GM18505 (cell line): ENCODE data around the gene WDR27.
"Not testable (repeated sequence)": the region's sequence is repeated elsewhere in the genome, so short reads cannot be mapped to it uniquely, and the experiment has no call there.

Experiments
- ATAC-seq: cut with Tn5 transposase; IDR thresholded peaks from one replicate; pipeline ENCODE4 v1.9.1; 2021; ENCODE audit not compliant: unreplicated experiment
- POLR2A ChIP-seq: IDR thresholded peaks from 4 replicates; pipeline ENCODE4 v1.6.1; 2011; ENCODE audit warnings: borderline replicate concordance; ENCODE audit not compliant: insufficient read depth, insufficient read length; ENCODE audit errors: extremely low read depth

The WDR27 gene

GRCh38 chr6:169617562-169617961, 84.3 kb downstream of the WDR27 start:
- TF ChIP-seq POLR2A: no peak
- no peak for ATAC-seq

GRCh38 chr6:169608609-169609008, 93.2 kb downstream of the WDR27 start:
- not testable (repeated sequence) for ATAC-seq

GRCh38 chr6:169604076-169604475, 97.8 kb downstream of the WDR27 start:
- no peak for ATAC-seq
- TF ChIP-seq POLR2A: no peak

GRCh38 chr6:169601129-169601528, 100.7 kb downstream of the WDR27 start:
- ATAC-seq: not testable (repeated sequence)

GRCh38 chr6:169592558-169592957, 109.3 kb downstream of the WDR27 start:
- TF ChIP-seq POLR2A: no peak
- no peak for ATAC-seq

- no peak for TF ChIP-seq POLR2A
- no peak for ATAC-seq
Measured at GRCh38 chr6:169591616-169592015, 110.2 kb downstream of the WDR27 start.

GRCh38 chr6:169590376-169590939, 111.4 kb downstream of the WDR27 start:
- no peak for TF ChIP-seq POLR2A
- no peak for ATAC-seq

- peak; percentile 69 for ATAC-seq
- TF ChIP-seq POLR2A: no peak
Measured at GRCh38 chr6:169589699-169590257, 112.1 kb downstream of the WDR27 start.

- no peak for TF ChIP-seq POLR2A
- ATAC-seq: peak; percentile 79
Measured at GRCh38 chr6:169589293-169589692, 112.5 kb downstream of the WDR27 start.

- no peak for TF ChIP-seq POLR2A
- ATAC-seq: no peak
Measured at GRCh38 chr6:169587975-169588374, 113.9 kb downstream of the WDR27 start.

- TF ChIP-seq POLR2A: no peak
- ATAC-seq: peak; percentile 67
Measured at GRCh38 chr6:169583886-169584541, 117.8 kb downstream of the WDR27 start.

GRCh38 chr6:169579407-169580111, 122.3 kb downstream of the WDR27 start:
- ATAC-seq: no peak
- TF ChIP-seq POLR2A: no peak

GRCh38 chr6:169577974-169578373, 123.9 kb downstream of the WDR27 start:
- ATAC-seq: no peak

GRCh38 chr6:169577236-169577635, 124.6 kb downstream of the WDR27 start:
- no peak for ATAC-seq
- no peak for TF ChIP-seq POLR2A

More at GRCh38 chr6:169577974-169578373, 123.9 kb downstream of the WDR27 start:
- TF ChIP-seq POLR2A: no peak

GRCh38 chr6:169575821-169576220, 126.0 kb downstream of the WDR27 start:
- no peak for TF ChIP-seq POLR2A
- ATAC-seq: no peak

- no peak for ATAC-seq
- no peak for TF ChIP-seq POLR2A
Measured at GRCh38 chr6:169575365-169575764, 126.5 kb downstream of the WDR27 start.
